Measurements from ENCODE around the gene IPPK.
A peak's percentile ranks its signal among the peaks of the same experiment; 100 is the strongest.

IPPK gene

DNA sequence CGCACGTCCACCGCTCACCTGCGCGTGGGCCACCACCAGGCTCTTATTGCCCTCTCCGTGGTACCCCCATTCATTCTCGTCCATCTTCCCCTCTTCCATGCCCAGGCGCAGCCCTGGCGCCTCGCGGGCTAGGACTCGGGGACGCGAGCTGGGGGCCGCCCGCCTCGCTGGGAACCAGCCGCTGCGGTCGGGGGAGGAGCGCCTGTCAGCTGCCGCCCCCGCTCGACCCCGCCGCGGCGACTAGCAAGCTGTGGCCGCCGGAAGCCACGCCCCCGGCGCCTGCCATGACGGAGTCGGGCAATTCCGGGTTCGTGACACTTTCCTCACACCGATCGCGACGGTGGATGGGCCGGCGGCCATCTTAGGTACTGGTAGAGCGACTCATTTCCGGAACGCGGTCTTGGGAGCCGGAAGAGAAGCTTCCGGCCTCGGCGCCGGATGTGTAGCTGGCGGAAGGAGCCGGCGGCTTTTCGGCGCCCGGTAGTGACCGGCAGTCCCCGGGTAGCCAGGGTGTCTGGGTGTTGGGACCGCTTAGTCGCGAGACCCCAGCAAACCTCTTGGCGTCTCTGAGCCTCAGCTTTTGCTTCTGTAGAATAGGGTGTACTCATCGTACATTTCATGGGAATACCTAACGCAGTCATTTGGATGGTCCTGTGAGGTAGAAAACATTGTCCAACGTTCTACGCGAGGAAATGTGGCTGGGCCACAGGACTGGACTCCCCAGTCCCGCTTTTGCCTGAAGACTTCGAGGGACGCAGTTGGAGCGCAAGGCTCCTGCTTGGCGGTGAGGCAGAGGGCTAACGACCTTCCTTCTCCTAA, at the start of gene IPPK (continued):
- no peak for TF ChIP-seq ZNF48 (tag by site-specific recombination; IDR thresholded peaks at IDR 0.05)
- no peak for TF ChIP-seq ZNF610 (tag by site-specific recombination; IDR thresholded peaks at IDR 0.05; ENCODE audit: borderline replicate concordance)
- no peak for TF ChIP-seq ZNF433 (tag by site-specific recombination; IDR thresholded peaks at IDR 0.05; ENCODE audit: low read depth)
- TF ChIP-seq ZNF19 (tag by site-specific recombination; IDR thresholded peaks at IDR 0.05; ENCODE audit: low read depth), result no peak
- no peak for TF ChIP-seq SCRT2 (tag by site-specific recombination; IDR thresholded peaks at IDR 0.05)
- peak; percentile 83; the same call in 1 of the 2 replicates for TF ChIP-seq ZNF76 (tag by site-specific recombination; IDR thresholded peaks at IDR 0.05; ENCODE audit: borderline replicate concordance, low read depth)
- TF ChIP-seq, protein P1, sequence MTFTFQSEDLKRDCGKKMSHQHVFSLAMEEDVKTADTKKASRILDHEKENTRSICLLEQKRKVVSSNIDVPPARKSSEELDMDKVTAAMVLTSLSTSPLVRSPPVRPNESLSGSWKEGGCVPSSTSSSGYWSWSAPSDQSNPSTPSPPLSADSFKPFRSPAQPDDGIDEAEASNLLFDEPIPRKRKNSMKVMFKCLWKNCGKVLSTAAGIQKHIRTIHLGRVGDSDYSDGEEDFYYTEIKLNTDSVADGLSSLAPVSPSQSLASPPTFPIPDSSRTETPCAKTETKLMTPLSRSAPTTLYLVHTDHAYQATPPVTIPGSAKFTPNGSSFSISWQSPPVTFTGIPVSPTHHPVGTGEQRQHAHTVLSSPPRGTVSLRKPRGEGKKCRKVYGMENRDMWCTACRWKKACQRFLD (tag by site-specific recombination; IDR thresholded peaks at IDR 0.05), result no peak
- TF ChIP-seq, protein P2, sequence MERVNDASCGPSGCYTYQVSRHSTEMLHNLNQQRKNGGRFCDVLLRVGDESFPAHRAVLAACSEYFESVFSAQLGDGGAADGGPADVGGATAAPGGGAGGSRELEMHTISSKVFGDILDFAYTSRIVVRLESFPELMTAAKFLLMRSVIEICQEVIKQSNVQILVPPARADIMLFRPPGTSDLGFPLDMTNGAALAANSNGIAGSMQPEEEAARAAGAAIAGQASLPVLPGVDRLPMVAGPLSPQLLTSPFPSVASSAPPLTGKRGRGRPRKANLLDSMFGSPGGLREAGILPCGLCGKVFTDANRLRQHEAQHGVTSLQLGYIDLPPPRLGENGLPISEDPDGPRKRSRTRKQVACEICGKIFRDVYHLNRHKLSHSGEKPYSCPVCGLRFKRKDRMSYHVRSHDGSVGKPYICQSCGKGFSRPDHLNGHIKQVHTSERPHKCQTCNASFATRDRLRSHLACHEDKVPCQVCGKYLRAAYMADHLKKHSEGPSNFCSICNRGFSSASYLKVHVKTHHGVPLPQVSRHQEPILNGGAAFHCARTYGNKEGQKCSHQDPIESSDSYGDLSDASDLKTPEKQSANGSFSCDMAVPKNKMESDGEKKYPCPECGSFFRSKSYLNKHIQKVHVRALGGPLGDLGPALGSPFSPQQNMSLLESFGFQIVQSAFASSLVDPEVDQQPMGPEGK (tag by site-specific recombination; IDR thresholded peaks at IDR 0.05), result peak; percentile 33; the same call in 1 of the 2 replicates
- TF ChIP-seq SP2 (tag by site-specific recombination; IDR thresholded peaks at IDR 0.05), result peak; percentile 85
- TF ChIP-seq ZNF26 (tag by site-specific recombination; IDR thresholded peaks at IDR 0.05), result no peak
- TF ChIP-seq ZNF792 (tag by site-specific recombination; IDR thresholded peaks at IDR 0.05), result no peak
- TF ChIP-seq HOXA7 (CRISPR knock-in tag; IDR thresholded peaks at IDR 0.05; ENCODE audit: borderline replicate concordance), result no peak
- no peak for TF ChIP-seq ZNF837 (tag by site-specific recombination; IDR thresholded peaks at IDR 0.05)
- TF ChIP-seq ZIC2 (tag by site-specific recombination; IDR thresholded peaks at IDR 0.05), result no peak
- TF ChIP-seq ZNF624 (tag by site-specific recombination; IDR thresholded peaks at IDR 0.05), result no peak
- no peak for TF ChIP-seq ZNF266 (tag by site-specific recombination; IDR thresholded peaks at IDR 0.05; ENCODE audit: low read depth)
- no peak for TF ChIP-seq ZNF626 (tag by site-specific recombination; IDR thresholded peaks at IDR 0.05)
- no peak for TF ChIP-seq MEIS1 (CRISPR knock-in tag; IDR thresholded peaks at IDR 0.05; ENCODE audit: borderline replicate concordance)
- TF ChIP-seq ATF2 (tag by site-specific recombination; IDR thresholded peaks at IDR 0.05; ENCODE audit: low read depth), result no peak
- no peak for TF ChIP-seq ZNF747 (tag by site-specific recombination; IDR thresholded peaks at IDR 0.05)
- no peak for TF ChIP-seq ZNF623 (tag by site-specific recombination; IDR thresholded peaks at IDR 0.05)
- TF ChIP-seq ZNF426 (tag by site-specific recombination; IDR thresholded peaks at IDR 0.05), result no peak
- TF ChIP-seq ZNF140 (tag by site-specific recombination; IDR thresholded peaks at IDR 0.05), result no peak
- no peak for TF ChIP-seq ZBTB21 (tag by site-specific recombination; IDR thresholded peaks at IDR 0.05)
- TF ChIP-seq ZNF529 (tag by site-specific recombination; IDR thresholded peaks at IDR 0.05; ENCODE audit: insufficient replicate concordance), result no peak
- no peak for TF ChIP-seq ZNF549 (tag by site-specific recombination; IDR thresholded peaks at IDR 0.05)
- TF ChIP-seq, protein P3, sequence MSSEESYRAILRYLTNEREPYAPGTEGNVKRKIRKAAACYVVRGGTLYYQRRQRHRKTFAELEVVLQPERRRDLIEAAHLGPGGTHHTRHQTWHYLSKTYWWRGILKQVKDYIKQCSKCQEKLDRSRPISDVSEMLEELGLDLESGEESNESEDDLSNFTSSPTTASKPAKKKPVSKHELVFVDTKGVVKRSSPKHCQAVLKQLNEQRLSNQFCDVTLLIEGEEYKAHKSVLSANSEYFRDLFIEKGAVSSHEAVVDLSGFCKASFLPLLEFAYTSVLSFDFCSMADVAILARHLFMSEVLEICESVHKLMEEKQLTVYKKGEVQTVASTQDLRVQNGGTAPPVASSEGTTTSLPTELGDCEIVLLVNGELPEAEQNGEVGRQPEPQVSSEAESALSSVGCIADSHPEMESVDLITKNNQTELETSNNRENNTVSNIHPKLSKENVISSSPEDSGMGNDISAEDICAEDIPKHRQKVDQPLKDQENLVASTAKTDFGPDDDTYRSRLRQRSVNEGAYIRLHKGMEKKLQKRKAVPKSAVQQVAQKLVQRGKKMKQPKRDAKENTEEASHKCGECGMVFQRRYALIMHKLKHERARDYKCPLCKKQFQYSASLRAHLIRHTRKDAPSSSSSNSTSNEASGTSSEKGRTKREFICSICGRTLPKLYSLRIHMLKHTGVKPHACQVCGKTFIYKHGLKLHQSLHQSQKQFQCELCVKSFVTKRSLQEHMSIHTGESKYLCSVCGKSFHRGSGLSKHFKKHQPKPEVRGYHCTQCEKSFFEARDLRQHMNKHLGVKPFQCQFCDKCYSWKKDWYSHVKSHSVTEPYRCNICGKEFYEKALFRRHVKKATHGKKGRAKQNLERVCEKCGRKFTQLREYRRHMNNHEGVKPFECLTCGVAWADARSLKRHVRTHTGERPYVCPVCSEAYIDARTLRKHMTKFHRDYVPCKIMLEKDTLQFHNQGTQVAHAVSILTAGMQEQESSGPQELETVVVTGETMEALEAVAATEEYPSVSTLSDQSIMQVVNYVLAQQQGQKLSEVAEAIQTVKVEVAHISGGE (tag by site-specific recombination; conservative IDR thresholded peaks at IDR 0.05; ENCODE audit: low read depth), result peak; percentile 98
- TF ChIP-seq SALL2 (tag by site-specific recombination; IDR thresholded peaks at IDR 0.05; ENCODE audit: borderline replicate concordance), result no peak
- no peak for TF ChIP-seq MYNN (tag by site-specific recombination; IDR thresholded peaks at IDR 0.05; ENCODE audit: borderline replicate concordance)
- TF ChIP-seq ZNF830 (tag by site-specific recombination; IDR thresholded peaks at IDR 0.05; ENCODE audit: low read depth), result no peak
- TF ChIP-seq ZNF548 (tag by site-specific recombination; IDR thresholded peaks at IDR 0.05), result no peak

Measured in HEK293 (cell line).